ENCODE measurements around the gene PSMA5. TPM values are rescaled to one million over a fixed set of nuclear protein-coding genes. Genes with fewer than 3 reads are reported as not detected.

Gene PSMA5
- total and polyA plus RNA-seq, 10 of the 15 experiments (the other 5 are each of a cell fraction or from before 2014, with no cell fraction given), result 58.7 to 271 (median 187) TPM

- in situ Hi-C loops (cut with MboI), result no loop called here
- no peak overlapping the region for H3K27ac ChIP-seq (ENCODE audit: control insufficient read depth, insufficient read depth)
- H3K4me2 ChIP-seq (ENCODE audit: control insufficient read depth, insufficient read depth), result no peak overlapping the region
- intact Hi-C loops (cut with micrococcal nuclease; ENCODE audit: unreplicated experiment), result no loop called here
- BruUV-seq (replicated peaks), result no TSS peak
- CTCF ChIA-PET, result interaction anchor here (0.9 to 1.0 kb wide), 2 partner anchors 11 to 32 kb away, joined by 3 to 4 read pairs; partner anchors contain the start of gene PSMA5
- H3K9me3 ChIP-seq (replicated peaks; ENCODE audit: control insufficient read depth, insufficient read depth, low read length), result no peaks in the 10 kb centered on the region; the same call in 2 of the 3 replicates
- POLR2A ChIA-PET, result interaction anchor here (0.6 kb wide), 1 partner anchor 32 kb away, joined by 6 read pairs; no protein-coding TSS in a partner anchor
- H3K27me3 ChIP-seq (replicated peaks in 1 of 2; ENCODE audit: control insufficient read depth in 2 of 2, insufficient read depth in 2 of 2, low read length in 1 of 2), result no peaks in the 10 kb centered on the region
- RAD21 ChIA-PET (ENCODE audit: unreplicated experiment), result no interaction called here
- ATAC-seq (no peak), FAIRE-seq (no peak), DNase-seq (ENCODE audit: low read depth, low spot score) (no peak)
- H3K4me1 ChIP-seq (ENCODE audit: control insufficient read depth, insufficient read depth, low read length), result no peaks in the 10 kb centered on the region
- H4K20me1 ChIP-seq (ENCODE audit: control insufficient read depth, insufficient read depth), result no peaks in the 10 kb centered on the region
- H3K9ac ChIP-seq (ENCODE audit: control insufficient read depth, insufficient read depth, low read length), result no peak overlapping the region
- no peak for TF ChIP-seq REST (IDR thresholded peaks at IDR 0.05; ENCODE audit: low read depth, low read length)
- TF ChIP-seq RBBP5 (conservative IDR thresholded peaks at IDR 0.05), result no peak
- no peak for TF ChIP-seq KLF5 (IDR thresholded peaks at IDR 0.05; ENCODE audit: partially characterized antibody)
- TF ChIP-seq E2F8 (IDR thresholded peaks at IDR 0.05; ENCODE audit: low read depth, partially characterized antibody), result no peak
- no peak for TF ChIP-seq RFX5 (IDR thresholded peaks at IDR 0.05; ENCODE audit: low read depth, low read length)
- TF ChIP-seq SMAD5 (IDR thresholded peaks at IDR 0.05; ENCODE audit: low read depth), result no peak
- no peak for TF ChIP-seq POLR2AphosphoS5 (IDR thresholded peaks at IDR 0.05; ENCODE audit: low read length)
- TF ChIP-seq BCL11A (IDR thresholded peaks at IDR 0.05; ENCODE audit: low read depth, low read length), result no peak
- TF ChIP-seq E4F1 (IDR thresholded peaks at IDR 0.05; ENCODE audit: borderline replicate concordance, partially characterized antibody), result no peak
- TF ChIP-seq PBX3 (IDR thresholded peaks at IDR 0.05; ENCODE audit: insufficient replicate concordance, low read depth, low read length), result no peak
- TF ChIP-seq PAX5 (IDR thresholded peaks at IDR 0.05; ENCODE audit: borderline replicate concordance, low read depth, low read length), result no peak
- TF ChIP-seq CHD4 (IDR thresholded peaks at IDR 0.05), result no peak
- no peak for TF ChIP-seq MYB (IDR thresholded peaks at IDR 0.05; ENCODE audit: borderline replicate concordance, low read depth, low read length)
- H3K4me3 ChIP-seq, result no peak overlapping the region
- no peaks in the 10 kb centered on the region for H3K79me2 ChIP-seq (ENCODE audit: control insufficient read depth, insufficient read depth, low read length)
- WGBS (ENCODE audit: insufficient coverage, insufficient replicate concordance, low lambda C conversion rate, missing lambda C conversion rate), result 50% methylated on average over 4 of the region's 4 CpGs
- no peak overlapping the region for H2AFZ ChIP-seq (ENCODE audit: control insufficient read depth, low read depth, low read length)
- no peaks in the 10 kb centered on the region for H3K36me3 ChIP-seq (ENCODE audit: control insufficient read depth in 2 of 2, insufficient read depth in 2 of 2, low read length in 1 of 2)
- SMC1A ChIA-PET (ENCODE audit: uncharacterized antibody, unreplicated experiment), result interaction anchor here (1.2 kb wide), 2 partner anchors 58 to 71 kb away, joined by 3 read pairs; no protein-coding TSS in a partner anchor
Measured at GRCh38 chr1:109457819-109458218, 31.6 kb upstream of the PSMA5 start.
